HepG2 (cell line): Measurements from ENCODE around the gene TOPORS. TPM values are rescaled to one million over a fixed set of nuclear protein-coding genes. Genes with fewer than 3 reads are reported as not detected.

Experiments used
- AHR ChIP-seq: IDR thresholded peaks from 2 replicates; pipeline ENCODE4 v1.6.1; 2018; ENCODE audit warnings: missing genetic modification reagents, missing compliant biosample characterization
- BCLAF1 ChIP-seq: fragments of 450-650 bp; IDR thresholded peaks from 2 replicates; pipeline ENCODE4 v1.6.1; 2017; ENCODE audit warnings: mild to moderate bottlenecking
- CREB3 ChIP-seq: sonication (generic); formaldehyde crosslinking; IDR thresholded peaks from 2 replicates; pipeline ENCODE4 v1.5.0; 2020; ENCODE audit warnings: missing genetic modification reagents
- FOXP4 ChIP-seq: sonication (generic); formaldehyde crosslinking; IDR thresholded peaks from 2 replicates; pipeline ENCODE4 v1.4.0; 2020; ENCODE audit warnings: missing genetic modification reagents
- FUBP1 ChIP-seq: sonication (generic); formaldehyde crosslinking; IDR thresholded peaks from 2 replicates; pipeline ENCODE4 v1.5.1; 2020; ENCODE audit warnings: missing genetic modification reagents, mild to moderate bottlenecking, borderline replicate concordance
- KDM5B ChIP-seq: sonication (generic); formaldehyde crosslinking; IDR thresholded peaks from 2 replicates; pipeline ENCODE4 v1.4.0; 2020; ENCODE audit warnings: missing genetic modification reagents, mild to moderate bottlenecking, borderline replicate concordance
- RAD21 ChIP-seq: fragments of 450-650 bp; formaldehyde crosslinking; IDR thresholded peaks from 2 replicates; pipeline ENCODE4 v1.5.0; 2020; ENCODE audit warnings: mild to moderate bottlenecking
- RBM39 ChIP-seq: fragments of 200-400 bp; formaldehyde crosslinking; IDR thresholded peaks from one replicate; pipeline ENCODE4 v1.6.1; 2018; ENCODE audit warnings: antibody characterized with exemption, mild to moderate bottlenecking, low read depth, low read length; ENCODE audit not compliant: poor library complexity, severe bottlenecking
- U2AF2 ChIP-seq: fragments of 200-400 bp; formaldehyde crosslinking; IDR thresholded peaks from 2 replicates; pipeline ENCODE4 v1.6.1; 2017; ENCODE audit warnings: low read depth, mild to moderate bottlenecking, low read length
- ZFAT ChIP-seq: sonication (generic); formaldehyde crosslinking; conservative IDR thresholded peaks from 2 replicates; pipeline ENCODE4 v1.8.1; 2023; ENCODE audit warnings: missing genetic modification reagents, inconsistent platforms
- ZFY ChIP-seq: sonication (generic); formaldehyde crosslinking; IDR thresholded peaks from 2 replicates; pipeline ENCODE4 v1.4.0; 2020; ENCODE audit warnings: missing genetic modification reagents
- ZNF317 ChIP-seq: sonication (generic); formaldehyde crosslinking; IDR thresholded peaks from 2 replicates; pipeline ENCODE4 v1.5.0; 2020; ENCODE audit warnings: mild to moderate bottlenecking, missing genetic modification reagents
- ZNF510 ChIP-seq: sonication (generic); formaldehyde crosslinking; IDR thresholded peaks from 2 replicates; pipeline ENCODE4 v1.4.0; 2020; ENCODE audit warnings: low read depth, mild to moderate bottlenecking, missing genetic modification reagents
- ZNF609 ChIP-seq: sonication (generic); formaldehyde crosslinking; IDR thresholded peaks from 2 replicates; pipeline ENCODE4 v1.4.0; 2020; ENCODE audit warnings: mild to moderate bottlenecking, missing genetic modification reagents, borderline replicate concordance
- ZNF672 ChIP-seq: sonication (generic); formaldehyde crosslinking; IDR thresholded peaks from 2 replicates; pipeline ENCODE4 v1.8.1; 2022; ENCODE audit warnings: missing genetic modification reagents
- polyA plus RNA-seq, 8 experiments: library from polyadenylated mRNA; depleted of rRNA in 3 of 8; stranded (reverse) in 7 of 8; unstranded in 1 of 8; fragments of >200 nt; fragmentation: Illumina TruSeq in 4 of 8; extraction: Trizol in 4 of 8; gene quantifications; 2 replicates each; pipeline versions ENCODE4 v1.2.1 to v1.2.3, GENCODE V29; 2011 to 2016; ENCODE audit warnings: low read depth in 4 of 8, missing spikeins in 1 of 8, mixed read lengths in 1 of 8; ENCODE audit not compliant: insufficient read depth in 1 of 8
- total RNA-seq, 5 experiments: library from RNA; depleted of rRNA; stranded (reverse); fragments of >200 nt; fragmentation: Illumina TruSeq; extraction: Trizol; gene quantifications; 2 replicates each; pipeline ENCODE4 v1.2.3, GENCODE V29; 2016; ENCODE audit warnings: low read depth in 1 of 5

Gene TOPORS
- total and polyA plus RNA-seq, 2 of the 13 experiments (the other 11 are each of a cell fraction or from before 2014, with no cell fraction given) = 6.8 to 19.6 TPM

- TF ChIP-seq ZNF609 = peak; percentile 48; the same call in 1 of the 2 replicates
- TF ChIP-seq BCLAF1 = no peak
- peak; percentile 42 for TF ChIP-seq RAD21
- no peak for TF ChIP-seq CREB3 (CRISPR knock-in tag)
- TF ChIP-seq ZFAT (CRISPR knock-in tag) = no peak
- TF ChIP-seq U2AF2 = no peak
- TF ChIP-seq ZNF672 (CRISPR knock-in tag) = no peak
- peak; percentile 91; the same call in 1 of the 2 replicates for TF ChIP-seq ZNF510 (CRISPR knock-in tag)
- peak; percentile 92 for TF ChIP-seq RBM39
- TF ChIP-seq AHR = peak; percentile 91
- TF ChIP-seq KDM5B (CRISPR knock-in tag) = peak; percentile 55; the same call in 1 of the 2 replicates
- no peak; the same call in 1 of the 2 replicates for TF ChIP-seq FOXP4 (CRISPR knock-in tag)
- peak; percentile 97 for TF ChIP-seq ZFY (CRISPR knock-in tag)
- TF ChIP-seq FUBP1 (CRISPR knock-in tag) = no peak
- no peak for TF ChIP-seq ZNF317
Observed at GRCh38 chr9:32552172-32552872, at the start of gene TOPORS, which contains the start of gene SMIM27 (continued).
